ENCODE results near the gene ARHGEF7.

Gene ARHGEF7

GRCh38 chr13:111325146-111325890 is 210.2 kb downstream of the ARHGEF7 start:
- DNase-seq (ENCODE audit: low read depth): no peak

DNA sequence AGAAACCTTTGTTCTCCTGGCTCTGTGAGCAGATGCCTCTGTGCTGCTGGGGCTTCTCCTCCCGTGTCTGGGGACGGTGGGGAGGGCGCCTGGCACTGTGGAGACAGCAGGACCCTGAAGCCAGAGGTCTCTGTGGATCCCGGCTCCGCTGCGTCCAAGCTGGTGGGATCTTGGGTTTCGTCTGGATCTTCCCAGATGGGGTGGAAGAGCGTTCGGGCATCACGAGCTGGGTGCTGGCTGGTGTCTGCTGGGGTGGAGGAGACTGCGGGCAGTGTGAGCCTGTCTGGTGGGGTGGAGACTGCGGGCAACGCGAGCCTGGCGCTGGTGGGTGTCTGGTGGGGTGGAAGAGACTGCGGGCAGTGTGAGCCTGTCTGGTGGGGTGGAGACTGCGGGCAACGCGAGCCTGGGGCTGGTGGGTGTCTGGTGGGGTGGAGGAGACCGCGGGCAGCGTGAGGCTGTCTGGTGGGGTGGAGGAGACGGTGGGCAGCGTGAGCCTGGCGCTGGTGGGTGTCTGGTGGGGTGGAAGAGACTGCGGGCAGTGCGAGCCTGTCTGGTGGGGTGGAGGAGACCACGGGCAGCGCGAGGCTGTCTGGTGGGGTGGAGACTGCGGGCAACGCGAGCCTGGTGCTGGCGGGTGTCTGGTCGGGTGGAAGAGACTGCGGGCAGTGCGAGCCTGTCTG is 211.0 kb downstream of the ARHGEF7 start:
- no peak for DNase-seq (ENCODE audit: low read depth)

DNA sequence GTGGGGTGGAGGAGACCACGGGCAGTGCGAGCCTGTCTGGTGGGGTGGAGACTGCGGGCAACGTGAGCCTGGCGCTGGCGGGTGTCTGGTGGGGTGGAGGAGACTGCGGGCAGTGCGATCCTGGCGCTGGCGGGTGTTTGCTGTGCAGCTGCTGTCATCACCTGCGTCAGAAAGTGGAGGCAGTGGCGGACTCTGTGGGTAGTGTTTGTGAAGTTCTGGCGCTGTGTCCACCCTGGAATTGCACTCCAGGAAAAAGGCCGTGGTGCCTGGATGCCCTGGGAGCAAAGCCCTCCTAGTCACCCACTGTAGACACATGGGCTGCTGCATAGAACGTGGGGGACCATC is 211.5 kb downstream of the ARHGEF7 start:
- DNase-seq (ENCODE audit: low read depth): no peak

- no peak for DNase-seq (ENCODE audit: low read depth)
Observed at GRCh38 chr13:111326981-111327642, 212.0 kb downstream of the ARHGEF7 start.

DNA sequence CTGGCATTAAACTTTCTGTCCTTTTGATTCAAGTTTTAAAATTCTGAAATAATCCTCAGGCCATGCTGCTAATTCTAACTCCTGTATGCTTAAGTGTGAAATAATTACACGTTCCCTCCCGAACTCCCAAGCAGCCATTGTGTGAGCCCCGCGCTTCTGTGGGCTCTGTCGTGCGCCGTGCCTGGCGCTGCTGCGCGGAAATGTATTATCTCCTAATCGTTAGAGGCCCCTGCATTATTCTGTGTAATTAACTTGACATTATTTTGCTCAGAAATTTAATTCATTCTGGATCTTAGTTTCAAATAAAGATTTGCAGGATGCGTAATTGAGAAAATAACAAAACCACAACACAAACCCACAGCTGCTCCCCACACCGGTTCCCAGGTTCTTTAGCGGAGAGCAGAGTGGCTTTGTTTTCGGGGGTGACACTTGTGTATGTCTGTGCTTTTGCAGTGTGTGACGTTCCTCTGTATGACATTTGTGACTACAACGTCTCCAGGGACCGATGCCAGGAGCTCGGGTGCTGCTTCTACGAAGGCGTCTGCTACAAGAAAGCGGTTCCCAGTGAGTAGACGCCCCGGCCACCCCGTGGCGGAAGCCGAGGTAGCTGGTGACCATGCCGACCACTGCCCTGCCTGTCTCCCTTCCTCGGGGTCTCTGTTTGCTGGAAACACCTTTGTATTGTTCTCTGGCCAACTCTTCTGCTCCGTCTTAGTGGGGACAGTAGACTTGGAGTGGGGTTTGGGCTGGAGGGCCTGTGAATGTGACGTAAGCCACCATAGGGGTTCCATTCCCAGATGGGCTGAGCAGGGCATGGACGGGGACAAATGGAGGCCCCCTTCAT is 212.8 kb downstream of the ARHGEF7 start:
- DNase-seq (ENCODE audit: low read depth): no peak

DNA sequence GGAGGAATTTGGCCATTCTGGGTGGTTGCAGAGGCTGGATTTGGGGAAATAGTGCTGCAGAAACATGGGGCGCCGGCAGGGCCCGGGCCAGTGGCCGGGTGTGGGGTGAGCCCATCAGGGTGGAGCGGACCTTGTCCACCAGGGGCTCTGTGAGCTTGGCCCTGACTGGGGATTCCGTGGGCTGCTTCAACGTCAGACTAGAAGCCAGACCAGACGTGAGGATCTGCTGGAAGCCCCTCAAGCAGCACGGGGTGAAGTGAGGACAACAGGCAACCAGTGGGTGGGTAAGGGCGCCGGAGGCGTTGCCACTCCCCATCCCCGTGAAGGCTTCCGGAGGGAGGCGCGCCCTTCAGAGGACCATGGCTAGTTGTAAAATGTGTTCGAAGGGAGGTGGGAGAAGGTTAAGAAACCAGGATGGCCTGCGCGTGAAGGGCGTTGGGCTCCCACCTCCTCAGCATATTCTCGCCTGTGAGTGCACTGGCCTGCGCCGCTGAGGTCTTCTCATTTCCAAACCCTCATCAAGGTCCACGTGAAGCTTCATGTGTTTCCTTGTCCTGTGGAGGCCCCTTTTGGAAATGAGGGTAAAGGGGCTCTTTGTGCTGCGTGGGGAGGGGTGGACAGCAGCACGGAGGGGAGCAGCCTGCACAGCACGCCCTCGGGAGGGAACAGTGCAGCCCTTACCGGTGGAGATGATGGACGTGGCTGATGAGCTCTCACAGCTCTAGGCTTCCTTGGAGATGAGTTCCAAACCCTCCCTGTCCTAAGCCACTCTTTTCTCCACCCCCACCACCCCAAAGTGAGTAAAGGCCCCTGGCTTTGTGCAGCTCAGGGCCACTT is 213.7 kb downstream of the ARHGEF7 start:
- DNase-seq (ENCODE audit: low read depth): no peak

DNA sequence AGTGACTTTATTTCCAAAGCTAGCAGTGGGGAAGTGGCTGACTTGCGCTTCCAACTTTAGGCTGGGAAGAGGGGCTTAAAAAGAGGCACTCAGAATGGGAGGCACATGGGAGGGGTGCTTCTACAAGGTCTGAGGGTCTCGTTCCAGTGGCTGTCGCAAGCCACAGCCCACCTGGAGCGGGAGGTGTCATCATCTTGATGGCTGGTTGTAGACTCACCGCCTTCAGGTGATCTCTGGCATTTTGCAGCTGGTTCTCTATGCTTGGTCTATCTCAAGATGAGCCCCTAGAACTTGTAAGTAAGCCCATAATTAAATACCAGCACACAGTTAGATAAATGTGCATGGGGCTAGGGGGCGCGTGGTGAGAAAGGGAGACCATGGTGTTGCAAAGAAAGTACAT is 214.5 kb downstream of the ARHGEF7 start:
- DNase-seq (ENCODE audit: low read depth): no peak

- no peak for DNase-seq (ENCODE audit: low read depth)
Observed at GRCh38 chr13:111330066-111330610, 215.0 kb downstream of the ARHGEF7 start.

DNA sequence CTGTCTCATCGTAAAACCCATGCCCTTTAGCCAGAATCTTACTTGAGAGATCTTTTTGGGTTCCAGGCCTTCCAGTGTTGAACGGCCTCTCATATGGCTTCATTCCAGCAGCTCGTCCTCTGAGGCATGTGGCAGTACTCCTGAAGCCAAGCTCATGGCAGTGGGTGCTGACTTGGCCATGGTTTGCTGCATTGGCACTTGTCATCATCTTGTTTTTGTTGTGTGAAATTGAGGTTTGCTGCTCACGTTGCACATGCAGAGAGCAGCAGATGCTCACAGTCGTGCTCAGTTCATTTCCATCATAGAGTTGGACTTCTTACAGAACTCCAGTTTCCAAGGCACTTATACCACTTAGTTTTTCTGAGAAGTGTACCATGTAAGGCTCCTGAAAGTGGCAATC is 220.2 kb downstream of the ARHGEF7 start:
- DNase-seq (ENCODE audit: low read depth): no peak

- no peak for DNase-seq (ENCODE audit: low read depth)
Observed at GRCh38 chr13:111336666-111337065, 221.6 kb downstream of the ARHGEF7 start.

- DNase-seq (ENCODE audit: low read depth): peak; percentile 65
Observed at GRCh38 chr13:111337206-111337605, 222.1 kb downstream of the ARHGEF7 start.

DNA sequence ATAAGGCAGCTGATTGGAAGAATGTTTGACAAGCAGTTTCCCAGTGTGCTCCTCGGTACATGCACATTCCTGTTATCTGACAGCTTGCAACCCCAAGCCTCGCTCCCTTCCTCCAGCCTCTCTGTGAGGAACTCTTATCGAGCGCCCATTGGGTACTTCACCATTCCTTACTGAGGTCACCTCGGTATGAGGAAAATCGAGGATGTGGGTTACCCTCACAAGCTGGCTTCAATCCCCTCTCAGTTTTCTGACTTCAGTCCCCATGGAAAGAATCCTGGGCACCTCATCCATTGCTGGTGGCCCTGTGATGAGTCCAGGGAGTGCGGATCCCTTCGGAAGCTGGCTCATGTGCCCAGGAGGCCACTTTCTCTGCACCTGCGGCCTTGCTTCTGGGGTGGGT is 222.6 kb downstream of the ARHGEF7 start:
- no peak for DNase-seq (ENCODE audit: low read depth)

- no peak for DNase-seq (ENCODE audit: low read depth)
Observed at GRCh38 chr13:111338841-111339240, 223.7 kb downstream of the ARHGEF7 start.

DNA sequence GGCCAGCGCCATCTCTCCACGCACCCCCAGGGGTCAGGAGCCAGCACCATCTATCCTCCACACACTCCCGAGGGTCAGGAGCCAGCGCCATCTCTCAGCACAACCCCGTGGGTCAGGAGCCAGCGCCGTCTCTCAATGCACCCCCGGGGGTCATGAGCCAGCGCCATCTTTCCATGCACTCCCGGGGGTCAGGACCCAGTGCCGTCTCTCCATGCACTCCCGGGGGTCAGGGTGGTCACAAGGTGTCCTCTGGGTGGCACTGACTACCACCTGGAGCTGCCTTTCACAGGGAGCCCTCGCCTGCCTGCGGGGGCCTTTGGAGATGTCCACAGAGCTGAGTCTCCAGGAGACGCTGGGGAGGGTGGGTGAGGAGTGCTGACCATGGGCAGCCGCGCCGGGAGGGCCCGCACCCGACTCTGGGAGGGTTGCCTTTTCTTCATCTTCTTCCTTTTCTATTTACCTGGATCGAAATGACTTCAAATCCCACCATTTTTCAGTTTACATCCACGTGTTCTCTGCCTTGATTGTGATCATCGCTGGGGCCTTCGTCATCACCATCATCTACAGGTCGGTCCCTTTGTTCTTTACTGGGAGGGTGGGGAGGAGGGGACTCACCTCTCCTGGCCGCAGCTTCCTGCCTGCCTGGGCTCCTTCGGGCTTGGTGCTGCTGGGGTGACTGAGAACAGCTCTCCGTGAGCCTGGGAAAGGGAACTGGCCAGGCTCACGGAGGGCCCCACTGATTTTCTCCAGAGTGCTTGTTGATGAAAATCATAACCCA is 224.4 kb downstream of the ARHGEF7 start:
- DNase-seq (ENCODE audit: low read depth): no peak

DNA sequence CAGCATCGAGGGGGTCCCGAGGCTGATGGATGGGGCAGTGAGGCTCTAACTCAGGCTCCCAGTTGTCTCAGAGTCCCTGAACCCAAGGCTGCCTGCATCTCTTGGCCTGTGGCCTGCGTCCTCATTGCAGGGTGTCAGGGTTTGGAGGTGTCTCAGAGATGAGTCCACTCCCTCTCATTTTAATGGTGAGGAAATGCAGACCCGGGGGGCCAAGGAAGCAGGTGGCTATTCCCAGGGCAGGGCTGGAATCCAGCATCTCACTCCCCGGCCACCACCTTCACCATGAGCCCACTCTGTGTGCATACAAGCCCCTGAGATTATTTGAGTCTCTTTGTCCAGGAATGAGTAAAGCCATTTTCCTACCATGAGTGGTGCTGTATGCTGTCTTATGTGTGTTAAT is 226.8 kb downstream of the ARHGEF7 start:
- no peak for DNase-seq (ENCODE audit: low read depth)

DNA sequence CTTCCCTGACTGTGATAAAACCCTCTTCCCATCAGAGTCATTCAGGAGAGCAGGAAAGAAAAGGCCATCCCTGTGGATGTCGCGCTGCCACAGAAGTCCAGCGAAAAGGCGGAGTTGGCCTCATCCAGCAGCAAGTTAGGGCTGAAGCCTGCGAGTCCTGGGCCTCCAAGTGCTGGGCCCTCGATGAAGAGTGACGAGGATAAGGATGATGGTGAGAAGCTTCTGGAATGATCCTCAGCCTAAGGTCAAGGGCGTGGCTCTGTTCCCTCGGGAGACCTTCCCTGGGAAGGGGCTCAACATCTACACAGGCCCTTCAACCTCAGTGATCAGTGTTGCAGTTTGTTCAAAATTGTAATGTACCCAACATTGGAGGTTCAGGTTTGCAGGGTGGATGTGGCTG is 227.6 kb downstream of the ARHGEF7 start:
- DNase-seq (ENCODE audit: low read depth): no peak

DNA sequence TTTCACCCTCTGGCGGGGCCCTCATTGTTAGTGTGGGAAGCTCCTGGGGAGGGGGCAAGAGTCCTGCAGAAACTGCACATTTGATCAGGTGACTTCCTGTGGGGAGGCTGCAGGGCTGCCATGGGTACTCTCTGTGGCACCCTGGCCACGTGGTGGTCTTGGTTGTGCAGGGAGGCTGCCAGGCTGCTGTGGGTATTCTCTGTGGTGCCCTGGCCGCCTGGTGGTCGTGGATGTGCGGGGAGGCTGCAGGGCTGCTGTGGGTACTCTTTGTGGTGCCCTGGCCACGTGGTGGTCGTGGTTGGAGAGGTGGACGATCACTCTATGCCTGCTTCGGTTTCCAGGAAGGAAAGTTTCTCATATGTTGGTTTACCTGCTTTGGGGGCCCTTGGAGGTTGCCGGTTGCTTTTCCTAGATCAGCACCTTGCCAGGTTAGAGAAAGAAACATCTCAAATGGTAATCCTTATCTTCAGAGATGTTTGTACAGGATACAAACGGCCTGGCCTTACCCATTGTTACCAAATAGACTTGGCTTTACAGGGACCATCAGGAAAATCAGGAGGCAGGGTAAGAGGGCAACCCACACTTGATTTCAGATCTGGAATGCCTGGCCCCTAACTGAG is 228.2 kb downstream of the ARHGEF7 start:
- no peak for DNase-seq (ENCODE audit: low read depth)

- DNase-seq (ENCODE audit: low read depth): peak; percentile 51
Observed at GRCh38 chr13:111344471-111345191, 229.5 kb downstream of the ARHGEF7 start.

GRCh38 chr13:111345682-111346081 is 230.6 kb downstream of the ARHGEF7 start:
- no peak for DNase-seq (ENCODE audit: low read depth)
